HFFc6 (cell line): ENCODE measurements around the gene UPB1. TPM values are rescaled to one million over a fixed set of nuclear protein-coding genes. Genes with fewer than 3 reads are reported as not detected.
"Not testable (repeated sequence)": the region's sequence is repeated elsewhere in the genome, so short reads cannot be mapped to it uniquely, and the experiment has no call there.

Experiments
- DNase-seq: peaks from one replicate; pipeline ENCODE4 v3.0.0-alpha.2; 2018
- H3K27ac Mint-ChIP-seq: 2 replicates; pipeline ENCODE4 v1.8.0; 2020; ENCODE audit warnings: mild to moderate bottlenecking, mixed read lengths
- H3K27me3 Mint-ChIP-seq: 2 replicates; pipeline ENCODE4 v1.8.0; 2021; ENCODE audit warnings: mild to moderate bottlenecking, moderate library complexity, mixed read lengths; ENCODE audit not compliant: insufficient read depth
- H3K36me3 Mint-ChIP-seq: 2 replicates; pipeline ENCODE4 v1.8.0; 2021; ENCODE audit warnings: low read depth, mixed read lengths
- H3K4me1 Mint-ChIP-seq: 2 replicates; pipeline ENCODE4 v1.8.0; 2020; ENCODE audit warnings: low read depth, mixed read lengths
- H3K4me3 Mint-ChIP-seq: 2 replicates; pipeline ENCODE4 v1.8.0; 2020; ENCODE audit warnings: mild to moderate bottlenecking, moderate library complexity, mixed read lengths
- H3K9me3 Mint-ChIP-seq: 2 replicates; pipeline ENCODE4 v1.8.0; 2020; ENCODE audit warnings: mild to moderate bottlenecking, mixed read lengths
- CTCF ChIP-seq: fragments of 200-600 bp; sonication (generic); IDR thresholded peaks from 2 replicates; pipeline ENCODE4 v1.5.0; 2021; ENCODE audit warnings: antibody characterized with exemption, mild to moderate bottlenecking
- total RNA-seq, 6 experiments: library from RNA; stranded (reverse); fragmentation: NEBNext Ultra II Directional; extraction: Animal tissue kit (Norgen Biotek cat#: 25700); gene quantifications; 2 replicates in 1 of 6; 3 replicates in 5 of 6; pipeline ENCODE4 v1.2.3, GENCODE V29; 2021

The UPB1 gene
- total RNA-seq, 6 experiments from 2014 or later, result 0.07 to 0.14 (median 0.12) TPM; not detected in 2

- Mint-ChIP-seq H3K4me1 (peaks cover 69% of the 10 kb centered on the region), H3K27ac (no peak overlapping the region), H3K9me3 (no peaks in the 10 kb centered on the region), H3K36me3 (no peaks in the 10 kb centered on the region), H3K27me3 (no peaks in the 10 kb centered on the region; the same call in 1 of the 2 replicates), H3K4me3 (no peak overlapping the region)
- peak; percentile 50; the same call in 1 of the 2 replicates for TF ChIP-seq CTCF
- DNase-seq, result peak; percentile 18
These were observed 9.5 kb upstream of the UPB1 start for GRCh38 chr22:24485608-24486007.

- H3K9me3 Mint-ChIP-seq, result no peaks in the 10 kb centered on the region
- peaks cover 1% of the 10 kb centered on the region for H3K27me3 Mint-ChIP-seq
- no peak overlapping the region; the same call in 1 of the 2 replicates for H3K4me3 Mint-ChIP-seq
- peak overlapping the region; percentile 42 for H3K27ac Mint-ChIP-seq
- H3K4me1 Mint-ChIP-seq, result peaks cover 60% of the 10 kb centered on the region
- no peak for TF ChIP-seq CTCF
- DNase-seq, result peak; percentile 83
- no peaks in the 10 kb centered on the region for H3K36me3 Mint-ChIP-seq
These were observed 8.6 kb upstream of the UPB1 start for GRCh38 chr22:24486501-24486921.

DNA sequence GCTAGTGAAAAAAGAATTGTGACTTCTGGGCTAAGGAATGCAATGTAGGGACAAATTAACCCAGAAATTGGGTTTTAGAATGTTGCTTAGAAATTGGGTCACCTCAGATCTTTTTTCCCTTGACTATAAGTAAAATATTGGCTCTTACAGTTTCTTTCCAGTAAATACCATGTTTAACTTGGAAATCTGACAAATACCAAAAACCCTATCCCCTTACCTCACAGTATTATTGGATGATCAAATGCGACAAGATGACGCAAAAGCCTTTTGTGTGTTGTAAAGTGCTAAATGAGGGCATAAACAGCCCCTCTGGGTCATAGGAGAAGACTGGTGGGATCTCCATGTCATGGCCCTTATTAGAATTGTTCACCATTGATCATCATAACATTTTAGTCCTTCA lies 6.1 kb upstream of the UPB1 start:
- no peak for DNase-seq
- Mint-ChIP-seq H3K27ac (no peak overlapping the region), H3K36me3 (no peaks in the 10 kb centered on the region; the same call in 1 of the 2 replicates), H3K4me1 (peaks cover 38% of the 10 kb centered on the region), H3K4me3 (no peak overlapping the region), H3K9me3 (no peaks in the 10 kb centered on the region), H3K27me3 (peaks cover 1% of the 10 kb centered on the region)
- no peak for TF ChIP-seq CTCF

- not testable (repeated sequence) for DNase-seq, H3K4me3 Mint-ChIP-seq, H3K36me3 Mint-ChIP-seq, H3K27me3 Mint-ChIP-seq, H3K27ac Mint-ChIP-seq, H3K9me3 Mint-ChIP-seq
- H3K4me1 Mint-ChIP-seq, result peaks cover 34% of the 10 kb centered on the region
These were observed 5.7 kb upstream of the UPB1 start for GRCh38 chr22:24489434-24489833.

DNA sequence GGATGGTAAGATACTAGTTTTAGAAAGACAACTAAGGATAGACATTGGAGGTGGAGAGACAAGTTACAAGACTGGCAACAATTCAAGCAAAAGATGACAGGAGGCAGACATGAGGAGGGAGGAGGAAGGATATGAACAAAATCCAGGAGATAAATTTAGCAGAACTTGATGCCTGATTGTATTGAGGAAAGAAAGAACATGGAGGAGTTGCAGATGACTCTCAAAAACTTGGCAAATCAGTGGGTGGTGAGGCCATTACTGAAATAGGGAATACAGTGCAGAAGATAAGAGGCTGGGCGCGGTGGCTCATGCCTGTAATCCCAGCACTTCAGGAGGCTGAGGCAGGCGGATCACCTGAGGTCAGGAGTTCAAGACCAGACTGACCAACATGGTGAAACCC lies 2.7 kb upstream of the UPB1 start:
- Mint-ChIP-seq H3K9me3 (no peaks in the 10 kb centered on the region), H3K36me3 (no peaks in the 10 kb centered on the region; the same call in 1 of the 2 replicates), H3K27ac (no peak overlapping the region), H3K27me3 (peaks cover 4% of the 10 kb centered on the region), H3K4me1 (peaks cover 4% of the 10 kb centered on the region), H3K4me3 (no peak overlapping the region)
- TF ChIP-seq CTCF, result no peak
- DNase-seq, result no peak

DNA sequence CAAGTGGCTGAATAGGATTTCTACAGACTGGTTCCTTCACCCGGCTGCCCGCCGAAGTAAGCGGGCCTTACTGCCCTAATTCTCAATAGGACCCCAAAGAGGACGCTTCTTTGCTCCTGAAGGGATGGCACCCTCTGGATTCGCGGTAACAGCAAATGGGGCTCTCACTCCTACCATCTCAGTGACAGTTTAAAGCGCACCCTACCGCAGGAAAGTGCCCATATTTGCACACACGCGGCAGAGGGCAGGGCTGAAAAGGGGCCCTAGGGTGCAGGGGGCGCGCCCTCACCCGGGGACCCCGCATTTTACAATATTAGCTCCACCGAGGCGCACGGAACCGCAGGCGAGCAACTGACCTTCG lies 985 bp upstream of the UPB1 start:
- no peaks in the 10 kb centered on the region; the same call in 1 of the 2 replicates for H3K36me3 Mint-ChIP-seq
- peaks cover 4% of the 10 kb centered on the region for H3K27me3 Mint-ChIP-seq
- DNase-seq, result no peak
- H3K9me3 Mint-ChIP-seq, result no peaks in the 10 kb centered on the region
- TF ChIP-seq CTCF, result no peak
- H3K4me3 Mint-ChIP-seq, result no peak overlapping the region
- no peak overlapping the region for H3K27ac Mint-ChIP-seq
- no peaks in the 10 kb centered on the region for H3K4me1 Mint-ChIP-seq
